Mesenteric fat pad (tissue), 1 donor: ENCODE results near the gene SLPI. TPM values are rescaled to one million over a fixed set of nuclear protein-coding genes. Genes with fewer than 3 reads are reported as not detected.

Experiments
- DNase-seq: peaks from one replicate; pipeline ENCODE4 v3.0.0-alpha.2; 2020; ENCODE audit warnings: low spot score
- total RNA-seq: library from RNA; stranded (reverse); fragmentation: NEBNext Ultra II Directional; extraction: Animal tissue kit (Norgen Biotek cat#: 25700); gene quantifications from one replicate; pipeline ENCODE4 v1.2.1, GENCODE V29; 2021
- donor health status: DM: yes; HTN: yes; CAD: no.

Gene SLPI
- total RNA-seq, 1 donor from 2014 or later = 16.5 TPM

- DNase-seq = no peak
These were observed 21.0 kb upstream of the SLPI start for GRCh38 chr20:45275338-45275737.

DNA sequence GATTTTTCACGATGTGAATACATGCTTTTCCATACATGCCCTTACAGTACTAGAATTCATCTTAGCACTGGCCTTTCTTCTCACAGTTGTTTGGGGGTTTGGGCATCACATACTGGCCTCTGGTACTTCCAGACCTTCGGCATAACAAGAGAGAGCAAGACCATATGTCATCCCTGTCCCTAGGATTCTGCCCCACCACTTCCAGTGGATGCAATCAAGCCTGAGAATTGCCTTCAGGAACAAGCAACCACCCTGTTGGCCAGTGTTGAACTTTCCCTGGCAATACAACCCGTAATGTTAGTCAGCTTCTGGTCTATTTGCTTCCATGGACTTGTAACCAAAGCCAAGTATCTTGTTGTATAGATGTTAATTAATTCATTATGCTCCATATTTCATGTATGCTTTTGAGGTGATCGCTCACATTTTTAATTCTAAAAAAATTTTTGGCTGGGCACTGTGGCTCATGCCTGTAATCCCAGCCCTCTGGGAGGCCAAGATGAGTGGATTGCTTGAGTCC, 15.4 kb upstream of the SLPI start:
- DNase-seq = no peak

- no peak for DNase-seq
These were observed 14.7 kb upstream of the SLPI start for GRCh38 chr20:45269056-45269455.

GRCh38 chr20:45268531-45268930, 14.2 kb upstream of the SLPI start:
- no peak for DNase-seq

DNA sequence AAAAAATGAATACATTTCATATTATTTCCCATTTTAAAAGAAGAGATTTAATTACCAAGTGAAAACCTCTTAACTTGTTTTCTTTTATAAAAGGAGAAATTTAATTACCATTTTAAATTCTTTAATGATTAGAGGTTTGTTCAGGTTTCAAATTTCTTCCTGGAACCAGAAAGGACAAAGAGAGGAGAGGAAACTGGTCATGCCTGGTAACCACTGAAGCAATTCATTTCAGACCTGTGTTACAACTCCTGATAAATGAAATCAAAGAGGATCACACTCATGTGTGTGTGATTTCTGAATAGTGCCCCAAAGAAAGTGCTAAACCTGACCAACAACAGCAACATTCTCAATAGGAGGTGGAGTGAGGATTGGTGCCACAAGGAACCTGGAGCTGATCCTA, 12.6 kb upstream of the SLPI start:
- no peak for DNase-seq

GRCh38 chr20:45263556-45264266, 9.3 kb upstream of the SLPI start:
- DNase-seq = no peak

GRCh38 chr20:45258664-45259063, 4.3 kb upstream of the SLPI start:
- no peak for DNase-seq

DNA sequence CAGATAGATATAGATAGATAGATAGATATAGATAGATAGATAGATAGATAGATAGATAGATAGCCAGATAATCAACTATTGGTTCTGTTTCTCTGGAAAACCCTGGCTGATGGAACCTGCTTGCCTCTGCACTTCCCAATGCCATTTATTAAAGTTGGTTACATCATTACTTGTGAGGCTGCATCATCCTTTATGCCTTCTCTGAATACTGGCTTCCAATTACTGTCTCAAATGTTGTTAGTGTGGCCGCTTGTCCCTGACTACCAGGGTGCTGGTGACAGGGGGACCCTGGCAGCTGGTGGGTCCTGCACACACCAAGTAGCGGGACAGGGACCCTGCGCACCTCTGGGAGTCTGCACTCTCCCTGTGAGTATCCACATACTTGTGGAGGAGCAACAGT, 3.9 kb upstream of the SLPI start:
- no peak for DNase-seq

DNA sequence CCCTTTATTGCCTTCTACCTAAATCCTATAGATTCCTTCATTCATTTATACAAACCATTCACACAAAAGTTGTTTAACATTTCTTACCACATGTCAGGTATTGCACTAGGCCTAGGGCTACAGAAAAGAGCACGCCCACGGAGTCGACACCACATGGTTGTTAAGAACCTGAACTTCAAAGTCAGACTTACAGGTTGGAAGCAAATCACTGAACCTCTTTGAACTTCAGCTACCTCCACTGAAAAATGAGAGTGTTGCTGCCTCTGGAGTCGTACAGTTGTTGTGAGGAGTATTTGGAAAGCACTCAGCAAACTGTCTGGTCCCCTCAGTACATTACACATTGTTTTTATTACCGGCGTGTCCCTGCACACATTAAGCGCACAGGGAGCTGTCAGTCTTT, 3.3 kb upstream of the SLPI start:
- no peak for DNase-seq

GRCh38 chr20:45257161-45257560, 2.8 kb upstream of the SLPI start:
- no peak for DNase-seq

DNA sequence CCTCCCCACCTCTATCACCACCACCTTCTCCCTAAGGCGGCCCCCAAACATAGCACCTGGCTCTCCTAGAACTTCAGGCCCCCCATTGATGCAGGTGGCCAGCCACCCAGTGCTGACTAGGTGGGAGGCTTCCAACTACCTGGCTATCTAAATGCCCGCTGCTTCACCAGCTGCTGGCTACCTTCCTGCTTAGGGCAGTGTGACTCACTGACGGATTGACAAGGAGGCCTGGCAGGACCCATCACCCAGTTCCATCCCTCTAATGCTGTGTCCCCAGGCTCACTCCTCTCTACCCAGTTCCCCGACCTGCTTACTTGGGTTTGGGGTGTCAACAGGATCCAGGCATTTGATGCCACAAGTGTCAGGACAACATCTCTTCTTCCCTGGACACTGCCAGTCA, 1.1 kb downstream of the SLPI start:
- no peak for DNase-seq

GRCh38 chr20:45251884-45252560, 2.3 kb downstream of the SLPI start:
- DNase-seq = no peak

- no peak for DNase-seq
These were observed 5.8 kb downstream of the SLPI start for GRCh38 chr20:45248609-45249008.

- DNase-seq = no peak
These were observed 6.5 kb downstream of the SLPI start for GRCh38 chr20:45247865-45248264.

DNA sequence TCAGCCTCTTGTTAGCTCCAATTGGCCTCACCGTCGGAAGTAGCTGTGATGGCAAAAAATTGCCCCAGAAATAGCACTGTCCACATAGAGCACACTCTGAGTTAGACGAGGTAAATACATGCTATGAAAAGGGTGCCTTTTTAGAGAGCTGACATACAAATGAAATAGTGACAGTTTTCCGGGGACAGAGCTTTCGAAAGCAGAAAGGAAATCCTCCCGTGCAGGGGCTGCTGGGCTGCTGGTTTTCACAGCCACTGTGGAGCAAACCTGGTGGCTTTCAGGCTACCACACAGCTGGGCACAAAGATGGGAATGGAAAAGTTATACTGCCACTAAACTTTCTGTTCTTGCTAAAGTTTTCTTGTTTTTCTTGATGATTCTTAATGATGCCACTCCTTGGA, 8.3 kb downstream of the SLPI start:
- no peak for DNase-seq

DNA sequence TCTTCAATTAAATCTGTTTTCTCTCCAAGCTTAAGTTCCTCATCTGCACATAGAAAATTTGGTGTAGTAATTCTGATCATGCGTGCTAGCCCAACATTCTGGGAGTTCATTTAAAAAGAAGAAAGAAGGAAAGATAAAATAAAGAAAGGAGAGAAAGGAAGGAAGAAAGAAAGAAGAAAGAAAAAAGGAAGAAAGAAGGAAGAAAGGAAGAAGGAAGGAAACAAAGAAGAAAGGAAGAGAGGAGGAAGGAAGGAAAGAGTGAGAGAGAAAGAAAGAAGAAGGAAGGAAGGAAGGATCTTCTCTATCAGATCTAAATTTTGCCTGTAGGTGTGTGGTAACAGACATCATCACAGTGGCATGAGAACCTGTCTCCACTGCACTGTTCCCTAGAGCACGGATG, 16.2 kb downstream of the SLPI start:
- no peak for DNase-seq

GRCh38 chr20:45235995-45236394, 18.4 kb downstream of the SLPI start:
- DNase-seq = no peak

GRCh38 chr20:45230631-45231030, 23.7 kb downstream of the SLPI start:
- DNase-seq = no peak

DNA sequence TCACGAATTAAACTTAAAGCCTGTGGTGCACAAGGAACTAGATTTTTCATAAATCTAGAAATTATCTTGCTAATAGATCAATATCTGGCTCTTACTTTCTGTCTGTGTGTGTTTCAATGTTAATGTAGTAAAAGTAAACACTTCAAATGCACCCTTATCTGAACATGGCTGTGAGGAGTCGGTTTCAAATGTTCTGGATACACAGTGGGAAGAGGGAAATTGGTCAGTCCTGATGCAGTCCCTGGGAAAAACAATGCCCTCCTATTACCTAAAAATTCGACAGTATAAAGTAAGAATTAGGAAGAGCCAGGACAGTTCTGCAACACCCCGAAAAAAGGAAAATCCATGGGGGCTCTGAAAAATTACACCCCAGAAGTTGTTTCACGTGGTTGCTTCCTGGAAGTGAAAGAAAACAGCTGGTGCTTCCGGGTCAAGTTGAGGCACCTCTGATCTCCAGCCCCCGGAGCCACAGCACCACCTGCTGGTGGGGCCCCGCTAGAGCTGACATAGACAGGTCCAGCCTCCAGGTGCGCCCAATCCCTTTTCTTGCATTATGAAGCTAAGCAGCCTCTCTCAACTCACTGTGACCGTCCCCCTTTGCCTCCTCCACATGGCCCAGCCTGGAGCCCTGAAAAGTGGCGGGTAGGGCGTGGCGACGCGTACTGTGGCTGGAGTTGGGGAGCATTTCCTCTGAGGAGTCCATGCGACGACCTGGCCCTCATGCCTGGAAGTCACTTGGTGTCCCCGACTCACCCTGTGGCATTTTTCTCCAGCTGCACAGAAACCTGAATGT, 24.9 kb downstream of the SLPI start:
- no peak for DNase-seq

DNA sequence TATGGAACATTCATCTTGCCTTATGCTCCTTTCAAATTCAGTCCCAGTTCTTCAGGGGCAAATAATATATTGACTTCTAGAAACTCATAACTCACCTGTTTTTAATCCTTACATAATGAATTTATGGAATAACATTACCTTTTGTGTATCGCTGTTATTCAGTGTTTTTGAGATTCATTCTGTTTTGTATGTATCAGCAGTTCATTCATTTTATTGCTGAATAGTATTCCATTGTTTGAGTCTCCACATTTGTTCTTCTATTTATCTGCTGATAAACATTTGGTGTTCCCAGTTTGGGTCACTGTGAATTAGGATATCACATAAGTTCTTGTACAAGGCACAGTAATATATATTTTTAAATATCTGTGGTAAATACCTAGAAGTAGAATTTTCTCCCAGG, 28.1 kb downstream of the SLPI start:
- DNase-seq = no peak

- no peak for DNase-seq
These were observed 31.2 kb downstream of the SLPI start for GRCh38 chr20:45223136-45223535.

DNA sequence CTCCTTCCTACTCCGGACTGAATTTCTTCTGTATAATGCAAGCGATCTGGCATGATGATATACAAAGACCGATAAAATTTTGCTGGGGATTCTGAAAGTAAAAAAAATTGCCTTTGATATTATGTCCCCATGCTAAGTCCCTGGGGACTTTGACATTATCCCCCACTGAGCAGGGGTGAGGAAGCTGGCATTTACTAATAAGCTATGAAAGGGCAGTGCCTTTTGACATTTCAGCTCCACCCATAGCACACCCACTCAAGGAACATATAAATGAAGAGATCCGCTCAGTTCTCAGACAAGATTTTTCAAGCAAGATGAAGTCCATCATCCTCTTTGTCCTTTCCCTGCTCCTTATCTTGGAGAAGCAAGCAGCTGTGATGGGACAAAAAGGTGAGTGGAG, 33.3 kb downstream of the SLPI start, which contains the start of gene SEMG2:
TSS of gene SEMG2 (plus strand) at position 298 of the 400 bp plus-strand sequence. CDS start at position 315, 17 bp downstream.
- no peak for DNase-seq
